H1 (cell line): Measurements from ENCODE around the gene RSBN1. TPM values are rescaled to one million over a fixed set of nuclear protein-coding genes. Genes with fewer than 3 reads are reported as not detected.

Experiments
- CHD2 ChIP-seq: IDR thresholded peaks from 2 replicates; pipeline ENCODE4 v1.6.1; 2012; ENCODE audit warnings: low read length, improper control_type of control experiment
- HDAC2 ChIP-seq, 2 experiments: fragments of 300-600 bp in 1 of 2; sonication (generic) in 1 of 2; IDR thresholded peaks; 2 replicates each; pipeline ENCODE4 v1.6.1; 2011 to 2012; ENCODE audit warnings: low read depth in 2 of 2, low read length in 2 of 2, mild to moderate bottlenecking in 2 of 2, moderate library complexity in 2 of 2, borderline replicate concordance in 1 of 2, inconsistent platforms in 1 of 2
- polyA plus RNA-seq, 7 experiments: library from polyadenylated mRNA; depleted of rRNA in 3 of 7; stranded (reverse) in 5 of 7; unstranded in 2 of 7; fragments of >200 nt in 5 of 7; fragments of 200-250 nt in 2 of 7; gene quantifications; 1 replicate in 5 of 7; 2 replicates in 1 of 7; 4 replicates in 1 of 7; pipeline versions ENCODE4 v1.2.1 to v1.2.3, GENCODE V29; 2011 to 2013; ENCODE audit warnings: missing spikeins in 2 of 7, mixed read lengths in 2 of 7
- total RNA-seq: library from RNA; stranded (reverse); fragmentation: NEBNext Ultra II Directional; extraction: Animal tissue kit (Norgen Biotek cat#: 25700); gene quantifications from 2 replicates; pipeline ENCODE4 v1.2.1, GENCODE V29; 2021

Gene RSBN1
- total and polyA plus RNA-seq, 2 of the 8 experiments (the other 6 are each of a cell fraction or from before 2014, with no cell fraction given): 4.2 to 17.6 TPM

DNA sequence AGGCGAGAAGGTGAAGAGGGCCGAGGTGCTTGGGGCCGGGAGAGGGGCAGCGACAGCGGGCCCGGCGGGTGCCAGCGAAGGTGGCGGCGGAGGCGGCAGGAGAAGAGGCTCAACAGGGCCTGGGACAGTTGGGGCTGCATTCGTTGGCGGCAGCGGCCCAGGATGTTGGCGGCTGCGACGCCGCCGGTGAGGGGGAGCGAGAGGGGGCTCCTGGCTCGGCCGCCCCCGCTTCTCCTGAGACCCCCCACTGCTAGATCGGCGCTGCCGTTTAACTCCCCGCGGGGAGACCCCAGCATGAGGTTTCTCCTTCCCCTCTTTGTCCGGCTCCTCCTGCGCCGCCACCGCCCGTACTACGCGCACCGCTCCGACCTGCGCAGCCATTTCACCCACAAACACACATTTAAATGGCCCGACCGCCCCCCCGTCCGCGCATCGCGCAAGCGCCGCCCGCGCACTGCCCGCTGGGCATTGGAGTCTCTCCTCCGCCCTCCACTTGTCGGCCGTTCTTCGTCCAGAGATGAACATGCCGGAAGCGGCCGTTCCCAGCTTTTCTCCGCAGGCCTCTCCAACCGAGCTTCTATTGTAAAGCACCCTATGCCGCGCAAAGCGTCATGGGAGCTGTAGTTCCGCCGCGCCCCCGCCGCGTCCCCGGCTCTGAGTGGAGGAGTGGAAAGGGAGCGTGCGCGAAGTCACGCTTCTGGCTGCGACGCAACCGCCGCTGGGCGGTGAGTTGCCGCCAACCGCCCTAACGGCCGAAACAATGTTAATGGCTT lies at the start of gene RSBN1 (continued):
- TF ChIP-seq CHD2 (0 out of 2 replicates have a peak, but pooled peaks have one; percentile 21), HDAC2 (IDR thresholded peaks at IDR 0.05; ENCODE audit: borderline replicate concordance in 1 of 2, low read depth in 2 of 2, low read length in 2 of 2) (peak in 1 of 2 experiments; percentile 84; a peak in 1 of 4 replicates)
